H1 (cell line): Measurements from ENCODE around the gene CALM1. TPM values are rescaled to one million over a fixed set of nuclear protein-coding genes. Genes with fewer than 3 reads are reported as not detected.

Source experiments
- CTCF ChIA-PET: fragments of 300-600 bp; sonication (Branson Sonifier 250); formaldehyde crosslinking; loops from one replicate; lab custom pipeline; 2021; ENCODE audit not compliant: partially characterized antibody; lab: Charles Lee
- POLR2A ChIA-PET: fragments of 300-600 bp; sonication (Branson Sonifier 250); formaldehyde crosslinking; loops from one replicate; lab custom pipeline; 2021; ENCODE audit warnings: inconsistent platforms; ENCODE audit not compliant: partially characterized antibody; lab: Charles Lee
- DNase-seq, 2 experiments: peaks; one replicate each; pipeline versions ENCODE4 v3.0.0 to v3.0.0-alpha.2; 2010 to 2022; ENCODE audit warnings: low spot score in 2 of 2, low read depth in 1 of 2, mixed read lengths in 1 of 2
- FAIRE-seq: peaks from 2 replicates; lab custom pipeline; 2011; peaks lifted over from hg19 to GRCh38; lab: Jason Lieb, UNC
- H2AFZ ChIP-seq: 2 replicates; pipeline ENCODE4 v1.8.1; 2012; ENCODE audit warnings: low read length, inconsistent platforms
- H2AK5ac ChIP-seq: 2 replicates; pipeline ENCODE4 v1.6.1; 2013; ENCODE audit warnings: low read depth, low read length
- H2BK120ac ChIP-seq: replicated peaks from 2 replicates; pipeline ENCODE3; 2013; ENCODE audit warnings: low read depth, low read length, inconsistent platforms
- H2BK12ac ChIP-seq: 2 replicates; pipeline ENCODE4 v1.6.1; 2013; ENCODE audit warnings: low read depth, low read length
- H2BK15ac ChIP-seq: 2 replicates; pipeline ENCODE4 v1.6.1; 2013; ENCODE audit warnings: low read length
- H2BK20ac ChIP-seq: 2 replicates; pipeline ENCODE4 v1.6.1; 2013; ENCODE audit warnings: low read length
- H2BK5ac ChIP-seq: 2 replicates; pipeline ENCODE4 v1.6.1; 2013; ENCODE audit warnings: low read depth, low read length
- H3K14ac ChIP-seq: 2 replicates; pipeline ENCODE4 v1.6.1; 2013; ENCODE audit warnings: inconsistent platforms; ENCODE audit not compliant: insufficient read length
- H3K18ac ChIP-seq: 2 replicates; pipeline ENCODE4 v1.6.1; 2013; ENCODE audit warnings: low read length; ENCODE audit errors: extremely low read depth
- H3K23ac ChIP-seq: 2 replicates; pipeline ENCODE4 v1.6.1; 2013; ENCODE audit warnings: inconsistent platforms; ENCODE audit not compliant: insufficient read length
- H3K23me2 ChIP-seq: 2 replicates; pipeline ENCODE4 v1.6.1; 2013; ENCODE audit warnings: low read depth, low read length
- H3K27ac ChIP-seq: 2 replicates; pipeline ENCODE4 v1.6.1; 2011; ENCODE audit warnings: low read depth, low read length, inconsistent platforms
- H3K27me3 ChIP-seq, 4 experiments: replicated peaks in 1 of 4; 1 replicate in 1 of 4; 2 replicates in 3 of 4; pipeline versions ENCODE4 v1.6.1 to v1.8.1; 2011 to 2013; ENCODE audit warnings: low read length in 3 of 4, mild to moderate bottlenecking in 3 of 4, inconsistent platforms in 2 of 4, mixed read lengths in 2 of 4, moderate library complexity in 1 of 4; ENCODE audit not compliant: control insufficient read depth in 3 of 4, insufficient read depth in 3 of 4; ENCODE audit errors: extremely low read depth in 1 of 4
- H3K36me3 ChIP-seq, 4 experiments: 2 replicates each; pipeline versions ENCODE4 v1.6.1 to v1.8.1; 2011 to 2013; ENCODE audit warnings: mild to moderate bottlenecking in 4 of 4, low read length in 3 of 4, moderate library complexity in 2 of 4, control low read depth in 1 of 4, inconsistent platforms in 1 of 4; ENCODE audit not compliant: insufficient read depth in 4 of 4, control insufficient read depth in 2 of 4
- H3K4ac ChIP-seq: replicated peaks from 2 replicates; pipeline ENCODE3; 2013; ENCODE audit warnings: low read length, low read depth, mixed read lengths, inconsistent platforms; ENCODE audit not compliant: insufficient read length
- H3K4me1 ChIP-seq, 4 experiments: replicated peaks in 1 of 4; 1 replicate in 1 of 4; 2 replicates in 3 of 4; pipeline versions ENCODE4 v1.6.1 to v1.8.1; 2011 to 2013; ENCODE audit warnings: low read length in 3 of 4, inconsistent platforms in 2 of 4, mixed read lengths in 1 of 4; ENCODE audit not compliant: insufficient read depth in 4 of 4, control insufficient read depth in 3 of 4
- H3K4me2 ChIP-seq, 2 experiments: 2 replicates each; pipeline versions ENCODE4 v1.6.1 to v1.8.1; 2011 to 2013; ENCODE audit warnings: low read depth in 2 of 2, low read length in 2 of 2, control low read depth in 1 of 2, inconsistent platforms in 1 of 2, mild to moderate bottlenecking in 1 of 2; ENCODE audit not compliant: insufficient read depth in 1 of 2
- H3K4me3 ChIP-seq, 4 experiments: fragments of 200-600, 300-600 bp in 1 of 4; sonication (generic), shearing (Covaris generic), sonication (Bioruptor Twin) in 1 of 4; 2 replicates each; pipeline versions ENCODE4 v1.5.1 to v1.8.1; 2011 to 2016; ENCODE audit warnings: low read length in 4 of 4, low read depth in 3 of 4, control low read depth in 2 of 4, inconsistent platforms in 2 of 4, mild to moderate bottlenecking in 2 of 4, mixed read lengths in 1 of 4, moderate library complexity in 1 of 4; ENCODE audit not compliant: insufficient read depth in 2 of 4; ENCODE audit errors: extremely low read depth in 1 of 4
- H3K56ac ChIP-seq: replicated peaks from 2 replicates; pipeline ENCODE3; 2013; ENCODE audit warnings: low read depth, mild to moderate bottlenecking, mixed read lengths, low read length, inconsistent platforms; ENCODE audit not compliant: insufficient read length
- H3K79me1 ChIP-seq: 2 replicates; pipeline ENCODE4 v1.6.1; 2013; ENCODE audit warnings: low read depth, low read length, control low read depth
- H3K79me2 ChIP-seq, 2 experiments: 2 replicates each; pipeline versions ENCODE4 v1.6.1 to v1.8.1; 2012 to 2013; ENCODE audit warnings: low read length in 2 of 2, mild to moderate bottlenecking in 2 of 2, inconsistent platforms in 1 of 2; ENCODE audit not compliant: insufficient read depth in 2 of 2, control insufficient read depth in 1 of 2
- H3K9ac ChIP-seq, 4 experiments: replicated peaks in 1 of 4; 1 replicate in 1 of 4; 2 replicates in 3 of 4; pipeline versions ENCODE4 v1.6.1 to v1.8.1; 2011 to 2013; ENCODE audit warnings: low read depth in 3 of 4, low read length in 3 of 4, control low read depth in 2 of 4, mild to moderate bottlenecking in 2 of 4, moderate library complexity in 2 of 4, inconsistent platforms in 1 of 4; ENCODE audit errors: extremely low read depth in 1 of 4
- H3K9me3 ChIP-seq, 2 experiments: 2 replicates each; pipeline versions ENCODE4 v1.6.1 to v1.8.1; 2012 to 2013; ENCODE audit warnings: mild to moderate bottlenecking in 2 of 2, moderate library complexity in 2 of 2, control low read depth in 1 of 2, inconsistent platforms in 1 of 2, low read depth in 1 of 2, low read length in 1 of 2, mixed read lengths in 1 of 2; ENCODE audit not compliant: insufficient read depth in 2 of 2
- H4K20me1 ChIP-seq, 2 experiments: replicated peaks in 1 of 2; 2 replicates each; pipeline versions ENCODE3 to v1.8.1; 2011 to 2013; ENCODE audit warnings: inconsistent platforms in 2 of 2, low read length in 2 of 2, mild to moderate bottlenecking in 1 of 2; ENCODE audit not compliant: insufficient read depth in 2 of 2, control insufficient read depth in 1 of 2
- H4K5ac ChIP-seq: 2 replicates; pipeline ENCODE4 v1.6.1; 2013; ENCODE audit warnings: low read length, low read depth, mixed read lengths, inconsistent platforms; ENCODE audit not compliant: insufficient read length
- H4K8ac ChIP-seq: 2 replicates; pipeline ENCODE4 v1.8.0; 2013; ENCODE audit warnings: mild to moderate bottlenecking, moderate library complexity, low read length, inconsistent platforms; ENCODE audit not compliant: insufficient read depth; ENCODE audit errors: extremely low read depth
- H4K91ac ChIP-seq: replicated peaks from 2 replicates; pipeline ENCODE3; 2013; ENCODE audit warnings: low read length, mixed read lengths, inconsistent platforms; ENCODE audit not compliant: insufficient read length
- FOSL1 ChIP-seq: IDR thresholded peaks from 2 replicates; pipeline ENCODE4 v1.6.1; 2011; ENCODE audit warnings: mild to moderate bottlenecking, low read depth, low read length, moderate library complexity; ENCODE audit not compliant: insufficient read depth
- KDM1A ChIP-seq: fragments of 200-600, 300-600 bp; sonication (generic); IDR thresholded peaks from 2 replicates; pipeline ENCODE4 v1.7.1; 2016; ENCODE audit warnings: mild to moderate bottlenecking, low read length, borderline replicate concordance
- RAD21 ChIP-seq, 2 experiments: IDR thresholded peaks in 1 of 2; conservative IDR thresholded peaks in 1 of 2; 2 replicates each; pipeline ENCODE4 v1.6.1; 2011; ENCODE audit warnings: low read depth in 2 of 2, low read length in 2 of 2, improper control_type of control experiment in 1 of 2, inconsistent platforms in 1 of 2, mild to moderate bottlenecking in 1 of 2, moderate library complexity in 1 of 2
- SP1 ChIP-seq: IDR thresholded peaks from 2 replicates; pipeline ENCODE4 v1.6.1; 2011; ENCODE audit warnings: low read depth, low read length
- SUZ12 ChIP-seq: fragments of 200-600 bp; sonication (generic); IDR thresholded peaks from 2 replicates; pipeline ENCODE4 v1.6.1; 2012; ENCODE audit warnings: mild to moderate bottlenecking, inconsistent platforms, low read length, moderate library complexity, mixed read lengths
- TBP ChIP-seq: IDR thresholded peaks from 2 replicates; pipeline ENCODE4 v1.6.1; 2011; ENCODE audit warnings: low read depth, low read length, improper control_type of control experiment
- TCF12 ChIP-seq: IDR thresholded peaks from 2 replicates; pipeline ENCODE4 v1.6.1; 2011; ENCODE audit warnings: low read depth, mild to moderate bottlenecking, low read length
- YY1 ChIP-seq: IDR thresholded peaks from 2 replicates; pipeline ENCODE4 v1.6.1; 2011; ENCODE audit warnings: low read depth, mild to moderate bottlenecking, low read length
- WGBS, 2 experiments: shearing (Covaris generic) in 1 of 2; methylation state at CpG; one replicate each; pipeline versions ENCODE4 v1.1.6 to v1.1.7; 2013 to 2015; ENCODE audit warnings: low lambda C conversion rate in 2 of 2, mixed read lengths in 2 of 2, inconsistent platforms in 1 of 2, low coverage in 1 of 2, missing lambda C conversion rate in 1 of 2; ENCODE audit not compliant: insufficient replicate concordance in 2 of 2, insufficient coverage in 1 of 2, insufficient read length in 1 of 2; ENCODE audit errors: extremely low coverage in 1 of 2, missing lambda C conversion rate in 1 of 2; 5-methylcytosine and 5-hydroxymethylcytosine counted together
- polyA plus RNA-seq, 7 experiments: library from polyadenylated mRNA; depleted of rRNA in 3 of 7; stranded (reverse) in 5 of 7; unstranded in 2 of 7; fragments of >200 nt in 5 of 7; fragments of 200-250 nt in 2 of 7; gene quantifications; 1 replicate in 5 of 7; 2 replicates in 1 of 7; 4 replicates in 1 of 7; pipeline versions ENCODE4 v1.2.1 to v1.2.3, GENCODE V29; 2011 to 2013; ENCODE audit warnings: missing spikeins in 2 of 7, mixed read lengths in 2 of 7
- total RNA-seq: library from RNA; stranded (reverse); fragmentation: NEBNext Ultra II Directional; extraction: Animal tissue kit (Norgen Biotek cat#: 25700); gene quantifications from 2 replicates; pipeline ENCODE4 v1.2.1, GENCODE V29; 2021

Gene CALM1
- total and polyA plus RNA-seq, 2 of the 8 experiments (the other 6 are each of a cell fraction or from before 2014, with no cell fraction given), result 285 to 422 TPM

GRCh38 chr14:90356925-90357324, 39.9 kb upstream of the CALM1 start:
- H2BK15ac ChIP-seq, result no peak overlapping the region
- no peaks in the 10 kb centered on the region for H3K27me3 ChIP-seq
- H3K4me2 ChIP-seq, result no peak overlapping the region
- no peak overlapping the region for H2BK120ac ChIP-seq
- H2AFZ ChIP-seq, result no peak overlapping the region
- FAIRE-seq, result no peak
- WGBS, 2 experiments, result 70% methylated on average over 1 of the region's 1 CpG; no CpG with 5 or more reads in 1 of the 2 experiments
- no peaks in the 10 kb centered on the region for H3K23me2 ChIP-seq
- POLR2A ChIA-PET, result no interaction called here
- H3K4me1 ChIP-seq, result no peaks in the 10 kb centered on the region
- no peak overlapping the region for H4K5ac ChIP-seq
- no peak overlapping the region for H3K18ac ChIP-seq
- no peak overlapping the region for H3K27ac ChIP-seq
- no peaks in the 10 kb centered on the region for H4K20me1 ChIP-seq
- no peak overlapping the region for H2AK5ac ChIP-seq
- H2BK20ac ChIP-seq, result no peak overlapping the region
- no peak overlapping the region for H4K91ac ChIP-seq
- H3K56ac ChIP-seq, result no peak overlapping the region
- no peaks in the 10 kb centered on the region for H3K9me3 ChIP-seq
- H3K79me2 ChIP-seq, result no peaks in the 10 kb centered on the region
- H3K23ac ChIP-seq, result no peak overlapping the region
- CTCF ChIA-PET, result no interaction called here
- H3K4ac ChIP-seq, result no peak overlapping the region
- H4K8ac ChIP-seq, result no peak overlapping the region
- H2BK5ac ChIP-seq, result no peak overlapping the region
- H3K79me1 ChIP-seq, result no peaks in the 10 kb centered on the region
- no peak overlapping the region for H3K9ac ChIP-seq
- no peak overlapping the region for H3K14ac ChIP-seq
- H3K4me3 ChIP-seq, result no peak overlapping the region
- H3K36me3 ChIP-seq, result no peaks in the 10 kb centered on the region
- DNase-seq, result no peak
- H2BK12ac ChIP-seq, result no peak overlapping the region
- no peak for TF ChIP-seq FOSL1
- TF ChIP-seq SP1, result no peak
- TF ChIP-seq TCF12, result no peak
- no peak for TF ChIP-seq SUZ12
- TF ChIP-seq TBP, result no peak
- TF ChIP-seq YY1, result no peak
- TF ChIP-seq RAD21 (IDR thresholded peaks at IDR 0.05 in 1 of 2, conservative IDR thresholded peaks at IDR 0.05 in 1 of 2; ENCODE audit: low read depth in 2 of 2, low read length in 2 of 2), result no peak
- no peak for TF ChIP-seq KDM1A
